Left ventricle myocardium inferior (tissue), 1 donor: ENCODE results near the gene CRISPLD2. TPM values are rescaled to one million over a fixed set of nuclear protein-coding genes. Genes with fewer than 3 reads are reported as not detected.

ENCODE experiments used
- DNase-seq: peaks from one replicate; pipeline ENCODE4 v3.0.0-alpha.2; 2020
- H3K27ac ChIP-seq: fragments of 200-600 bp; replicated peaks from 2 replicates; pipeline ENCODE4 v1.8.0; 2021
- H3K27me3 ChIP-seq: fragments of 200-600 bp; 2 replicates; pipeline ENCODE4 v1.8.0; 2021; ENCODE audit warnings: low read depth
- H3K36me3 ChIP-seq: fragments of 200-600 bp; 2 replicates; pipeline ENCODE4 v1.8.0; 2021
- H3K4me1 ChIP-seq: fragments of 200-600 bp; 2 replicates; pipeline ENCODE4 v1.8.0; 2021
- H3K4me3 ChIP-seq: fragments of 200-600 bp; 2 replicates; pipeline ENCODE4 v1.8.0; 2021; ENCODE audit warnings: mild to moderate bottlenecking, moderate library complexity
- H3K9me3 ChIP-seq: fragments of 200-600 bp; replicated peaks from 2 replicates; pipeline ENCODE4 v1.8.0; 2021
- CTCF ChIP-seq: fragments of 200-600 bp; IDR thresholded peaks from 2 replicates; pipeline ENCODE4 v1.8.0; 2021; ENCODE audit warnings: antibody characterized with exemption, mild to moderate bottlenecking, borderline replicate concordance
- intact Hi-C: fragments of 100-400 bp; cut with micrococcal nuclease; formaldehyde crosslinking; loops from one replicate; pipeline ENCODE4 v1.11.0; 2022
- long read RNA-seq: library from polyadenylated mRNA; unstranded; transcript quantifications from one replicate; pipeline ENCODE4 v2.0.0, GENCODE V29; 2021
- total RNA-seq: library from RNA; stranded (reverse); fragmentation: NEBNext Ultra II Directional; extraction: Animal tissue kit (Norgen Biotek cat#: 25700); gene quantifications from one replicate; pipeline ENCODE4 v1.2.1, GENCODE V29; 2021
- donor health status: DM: no; HTN: yes; CAD: no; lungs with severe emphysema.

The CRISPLD2 gene, protein sequence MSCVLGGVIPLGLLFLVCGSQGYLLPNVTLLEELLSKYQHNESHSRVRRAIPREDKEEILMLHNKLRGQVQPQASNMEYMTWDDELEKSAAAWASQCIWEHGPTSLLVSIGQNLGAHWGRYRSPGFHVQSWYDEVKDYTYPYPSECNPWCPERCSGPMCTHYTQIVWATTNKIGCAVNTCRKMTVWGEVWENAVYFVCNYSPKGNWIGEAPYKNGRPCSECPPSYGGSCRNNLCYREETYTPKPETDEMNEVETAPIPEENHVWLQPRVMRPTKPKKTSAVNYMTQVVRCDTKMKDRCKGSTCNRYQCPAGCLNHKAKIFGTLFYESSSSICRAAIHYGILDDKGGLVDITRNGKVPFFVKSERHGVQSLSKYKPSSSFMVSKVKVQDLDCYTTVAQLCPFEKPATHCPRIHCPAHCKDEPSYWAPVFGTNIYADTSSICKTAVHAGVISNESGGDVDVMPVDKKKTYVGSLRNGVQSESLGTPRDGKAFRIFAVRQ
- 12.8 TPM for total RNA-seq
- long read RNA-seq, full-length matches to known transcripts: 1 of 10 reads
- long read RNA-seq, partial matches to known transcripts: 7 of 10 reads
- long read RNA-seq, other reads (novel, unspliced or antisense): 2 of 10 reads

DNA sequence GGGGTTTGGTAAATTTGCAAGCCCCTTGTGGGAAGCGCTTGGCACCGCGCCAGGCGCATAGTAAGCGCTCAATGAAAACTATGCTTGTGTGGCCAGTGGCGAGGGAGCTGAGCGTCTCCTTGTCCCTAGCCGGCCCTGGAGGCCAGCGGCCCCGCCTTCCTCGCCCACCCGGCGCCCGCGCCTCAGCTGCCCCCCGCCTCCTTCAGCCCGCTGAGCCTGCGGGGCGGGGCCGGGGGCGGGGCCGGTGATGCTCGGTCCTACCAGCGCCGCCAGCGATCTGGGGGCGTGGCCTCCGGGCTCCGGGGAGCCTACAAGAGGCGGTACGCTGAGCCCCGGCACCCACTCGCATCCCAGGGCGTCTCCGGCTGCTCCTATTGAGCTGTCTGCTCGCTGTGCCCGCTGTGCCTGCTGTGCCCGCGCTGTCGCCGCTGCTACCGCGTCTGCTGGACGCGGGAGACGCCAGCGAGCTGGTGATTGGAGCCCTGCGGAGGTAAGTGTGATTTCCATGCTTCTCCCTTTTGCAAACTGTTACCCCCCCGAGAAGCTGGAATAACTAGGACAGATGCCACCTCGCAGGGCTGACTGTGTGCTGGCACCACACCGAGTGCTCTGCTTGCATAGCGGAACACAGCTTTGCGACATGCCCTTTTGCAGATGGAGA lies at the start of gene CRISPLD2:
Gene CRISPLD2, plus strand, starts transcription at position 342 of the 661 bp plus-strand sequence. CDS start 18,511 bp downstream, outside the sequence.
- H3K9me3 ChIP-seq: no peaks in the 10 kb centered on the region
- intact Hi-C loops: no loop called here
- peak within 1 kb of the TSS; percentile 76 for H3K4me3 ChIP-seq
- H3K27me3 ChIP-seq: peaks cover 47% of the 10 kb centered on the region
- no peaks in the 10 kb centered on the region for H3K36me3 ChIP-seq
- DNase-seq: peak; percentile 96
- peaks cover 38% of the 10 kb centered on the region for H3K4me1 ChIP-seq
- no peak for TF ChIP-seq CTCF
- H3K27ac ChIP-seq: peak within 1 kb of the TSS; percentile 83

- H3K9me3 ChIP-seq: no peaks in the 10 kb centered on the region
- H3K27ac ChIP-seq: no peak overlapping the region
- H3K4me1 ChIP-seq: no peaks in the 10 kb centered on the region
- no peaks in the 10 kb centered on the region for H3K27me3 ChIP-seq
- DNase-seq: no peak
- peaks cover 88% of the 10 kb centered on the region for H3K36me3 ChIP-seq
- intact Hi-C loops: no loop called here
- H3K4me3 ChIP-seq: no peak overlapping the region
- no peak for TF ChIP-seq CTCF
These were observed 46.5 kb upstream of the CRISPLD2 start for GRCh38 chr16:84773312-84773711.

- no peaks in the 10 kb centered on the region for H3K9me3 ChIP-seq
- H3K4me3 ChIP-seq: no peak overlapping the region
- no peak for TF ChIP-seq CTCF
- intact Hi-C loops: no loop called here
- no peaks in the 10 kb centered on the region for H3K27me3 ChIP-seq
- H3K27ac ChIP-seq: peak overlapping the region; percentile 19
- H3K4me1 ChIP-seq: no peaks in the 10 kb centered on the region
- peaks cover 88% of the 10 kb centered on the region for H3K36me3 ChIP-seq
- no peak for DNase-seq
These were observed 45.0 kb upstream of the CRISPLD2 start for GRCh38 chr16:84774810-84775209.

- Histone ChIP-seq H3K36me3 (peaks cover 85% of the 10 kb centered on the region), H3K27ac (peak overlapping the region; percentile 19), H3K9me3 (no peaks in the 10 kb centered on the region), H3K27me3 (no peaks in the 10 kb centered on the region), H3K4me1 (no peaks in the 10 kb centered on the region), H3K4me3 (no peak overlapping the region)
- no peak for TF ChIP-seq CTCF
- no peak for DNase-seq
- intact Hi-C loops: no loop called here
These were observed 44.4 kb upstream of the CRISPLD2 start for GRCh38 chr16:84775262-84775810.

- H3K4me3 ChIP-seq: no peak overlapping the region
- no peaks in the 10 kb centered on the region for H3K4me1 ChIP-seq
- peaks cover 73% of the 10 kb centered on the region for H3K36me3 ChIP-seq
- no peak for TF ChIP-seq CTCF
- no peak overlapping the region for H3K27ac ChIP-seq
- H3K27me3 ChIP-seq: no peaks in the 10 kb centered on the region
- intact Hi-C loops: no loop called here
- DNase-seq: no peak
- no peaks in the 10 kb centered on the region for H3K9me3 ChIP-seq
These were observed 42.4 kb upstream of the CRISPLD2 start for GRCh38 chr16:84777435-84777834.
